HepG2 (cell line): Measurements from ENCODE around the gene CHP1. TPM values are rescaled to one million over a fixed set of nuclear protein-coding genes. Genes with fewer than 3 reads are reported as not detected.
A peak's percentile ranks its signal among the peaks of the same experiment; 100 is the strongest.

ENCODE experiments used
- ATM ChIP-seq: fragments of 450-650 bp; IDR thresholded peaks from 2 replicates; pipeline ENCODE4 v1.7.1; 2017; ENCODE audit warnings: mild to moderate bottlenecking, borderline replicate concordance
- BRD4 ChIP-seq: sonication (generic); formaldehyde crosslinking; IDR thresholded peaks from 2 replicates; pipeline ENCODE4 v1.4.0; 2020; ENCODE audit warnings: missing genetic modification reagents
- CHD4 ChIP-seq: fragments of 200-600 bp; sonication (generic); IDR thresholded peaks from 2 replicates; pipeline ENCODE4 v1.7.0; 2017; ENCODE audit warnings: mild to moderate bottlenecking, low read length, borderline replicate concordance
- NBN ChIP-seq: fragments of 450-650 bp; conservative IDR thresholded peaks from 2 replicates; pipeline ENCODE4 v1.6.1; 2017
- NFE2L2 ChIP-seq: fragments of 150-350 bp; IDR thresholded peaks from 2 replicates; pipeline ENCODE4 v1.6.1; 2014; ENCODE audit warnings: low read length
- ZBTB3 ChIP-seq: sonication (generic); formaldehyde crosslinking; IDR thresholded peaks from 2 replicates; pipeline ENCODE4 v1.4.0; 2020; ENCODE audit warnings: low read depth, mild to moderate bottlenecking, moderate library complexity, missing genetic modification reagents, borderline replicate concordance
- ZBTB7B ChIP-seq: sonication (generic); formaldehyde crosslinking; IDR thresholded peaks from 2 replicates; pipeline ENCODE4 v1.4.0; 2020; ENCODE audit warnings: missing genetic modification reagents
- ZC3H13 ChIP-seq: sonication (generic); formaldehyde crosslinking; IDR thresholded peaks from 2 replicates; pipeline ENCODE4 v1.8.1; 2023; ENCODE audit warnings: mild to moderate bottlenecking, missing genetic modification reagents, moderate library complexity
- ZFP36 ChIP-seq: fragments of 150-350 bp; IDR thresholded peaks from 2 replicates; pipeline ENCODE4 v1.6.1; 2018; ENCODE audit warnings: borderline replicate concordance, low read length, low read depth; ENCODE audit not compliant: partially characterized antibody
- ZNF546 ChIP-seq: sonication (generic); formaldehyde crosslinking; conservative IDR thresholded peaks from 2 replicates; pipeline ENCODE4 v1.8.1; 2023; ENCODE audit warnings: mild to moderate bottlenecking, missing genetic modification reagents
- ZSCAN12 ChIP-seq: sonication (generic); formaldehyde crosslinking; IDR thresholded peaks from 2 replicates; pipeline ENCODE4 v1.9.0; 2021; ENCODE audit warnings: mild to moderate bottlenecking, missing genetic modification reagents
- polyA plus RNA-seq, 8 experiments: library from polyadenylated mRNA; depleted of rRNA in 3 of 8; stranded (reverse) in 7 of 8; unstranded in 1 of 8; fragments of >200 nt; fragmentation: Illumina TruSeq in 4 of 8; extraction: Trizol in 4 of 8; gene quantifications; 2 replicates each; pipeline versions ENCODE4 v1.2.1 to v1.2.3, GENCODE V29; 2011 to 2016; ENCODE audit warnings: low read depth in 4 of 8, missing spikeins in 1 of 8, mixed read lengths in 1 of 8; ENCODE audit not compliant: insufficient read depth in 1 of 8
- total RNA-seq, 5 experiments: library from RNA; depleted of rRNA; stranded (reverse); fragments of >200 nt; fragmentation: Illumina TruSeq; extraction: Trizol; gene quantifications; 2 replicates each; pipeline ENCODE4 v1.2.3, GENCODE V29; 2016; ENCODE audit warnings: low read depth in 1 of 5
- TF ChIP-seq, protein P1 (sequence below): sonication (generic); formaldehyde crosslinking; IDR thresholded peaks from 2 replicates; pipeline ENCODE4 v1.5.1; 2020; ENCODE audit warnings: missing genetic modification reagents, mild to moderate bottlenecking, borderline replicate concordance
- TF ChIP-seq, protein P2 (sequence below), 2 experiments: sonication (generic) in 1 of 2; formaldehyde crosslinking in 1 of 2; IDR thresholded peaks; 2 replicates each; pipeline versions ENCODE4 v1.6.1 to v1.9.0; 2014 to 2022; ENCODE audit warnings: antibody characterized with exemption in 1 of 2, borderline replicate concordance in 1 of 2, inconsistent platforms in 1 of 2, low read depth in 1 of 2, missing genetic modification reagents in 1 of 2
- TF ChIP-seq, protein P3 (sequence below): sonication (generic); formaldehyde crosslinking; conservative IDR thresholded peaks from 2 replicates; pipeline ENCODE4 v1.8.0; 2022; ENCODE audit warnings: mild to moderate bottlenecking, moderate library complexity, missing genetic modification reagents
- TF ChIP-seq, protein P4 (sequence below): sonication (generic); formaldehyde crosslinking; IDR thresholded peaks from 2 replicates; pipeline ENCODE4 v1.8.1; 2023; ENCODE audit warnings: mild to moderate bottlenecking, moderate library complexity, missing genetic modification reagents
- TF ChIP-seq, protein P5 (sequence below): sonication (generic); formaldehyde crosslinking; IDR thresholded peaks from 2 replicates; pipeline ENCODE4 v1.4.0; 2020; ENCODE audit warnings: mild to moderate bottlenecking, low read depth, missing genetic modification reagents

CHP1 gene
- total and polyA plus RNA-seq, 2 of the 13 experiments (the other 11 are each of a cell fraction or from before 2014, with no cell fraction given) = 49.6 to 76.4 TPM

DNA sequence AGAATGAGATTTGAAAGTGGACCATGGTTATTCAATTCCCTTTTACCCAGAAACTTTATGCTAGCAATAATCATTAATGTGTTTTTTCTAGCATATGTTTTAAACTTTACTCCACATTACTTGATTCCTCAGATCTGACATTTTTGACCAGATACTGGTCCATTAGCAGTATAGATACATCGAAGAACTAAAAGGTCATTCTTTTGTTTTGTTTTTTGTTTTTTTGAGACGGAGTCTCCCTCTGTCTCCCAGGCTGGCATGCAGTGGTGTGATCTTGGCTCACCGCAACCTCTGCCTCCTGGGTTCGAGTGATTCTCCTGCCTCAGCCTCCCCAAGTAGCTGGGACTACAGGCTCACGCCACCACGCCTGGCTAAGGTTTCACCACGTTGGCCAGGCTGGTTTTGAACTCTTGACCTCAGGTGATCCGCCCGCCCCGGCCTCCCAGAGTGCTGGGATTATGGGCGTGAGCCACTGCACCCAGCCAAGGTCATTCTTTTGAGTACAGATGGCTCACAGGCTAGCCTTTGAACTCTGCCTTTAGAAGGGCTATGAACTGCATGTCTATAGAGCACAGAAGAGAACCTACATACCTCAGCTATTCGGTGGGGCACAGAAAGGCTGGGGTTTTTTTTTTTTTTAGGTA is 28.6 kb downstream of the CHP1 start (continued):
- TF ChIP-seq ZFP36 (no peak), ZBTB7B (CRISPR knock-in tag) (peak; percentile 64; the same call in 1 of the 2 replicates), ZSCAN12 (CRISPR knock-in tag) (no peak), NFE2L2 (no peak), NBN (no peak), ATM (no peak), ZC3H13 (CRISPR knock-in tag) (no peak), ZBTB3 (peak; percentile 96; the same call in 1 of the 2 replicates), CHD4 (peak; percentile 92; the same call in 1 of the 2 replicates), ZNF546 (CRISPR knock-in tag) (no peak), BRD4 (CRISPR knock-in tag) (0 out of 2 replicates have a peak, but pooled peaks have one; percentile 65)
- TF ChIP-seq, protein P1, sequence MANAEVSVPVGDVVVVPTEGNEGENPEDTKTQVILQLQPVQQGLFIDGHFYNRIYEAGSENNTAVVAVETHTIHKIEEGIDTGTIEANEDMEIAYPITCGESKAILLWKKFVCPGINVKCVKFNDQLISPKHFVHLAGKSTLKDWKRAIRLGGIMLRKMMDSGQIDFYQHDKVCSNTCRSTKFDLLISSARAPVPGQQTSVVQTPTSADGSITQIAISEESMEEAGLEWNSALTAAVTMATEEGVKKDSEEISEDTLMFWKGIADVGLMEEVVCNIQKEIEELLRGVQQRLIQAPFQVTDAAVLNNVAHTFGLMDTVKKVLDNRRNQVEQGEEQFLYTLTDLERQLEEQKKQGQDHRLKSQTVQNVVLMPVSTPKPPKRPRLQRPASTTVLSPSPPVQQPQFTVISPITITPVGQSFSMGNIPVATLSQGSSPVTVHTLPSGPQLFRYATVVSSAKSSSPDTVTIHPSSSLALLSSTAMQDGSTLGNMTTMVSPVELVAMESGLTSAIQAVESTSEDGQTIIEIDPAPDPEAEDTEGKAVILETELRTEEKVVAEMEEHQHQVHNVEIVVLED = no peak
- TF ChIP-seq, protein P2, sequence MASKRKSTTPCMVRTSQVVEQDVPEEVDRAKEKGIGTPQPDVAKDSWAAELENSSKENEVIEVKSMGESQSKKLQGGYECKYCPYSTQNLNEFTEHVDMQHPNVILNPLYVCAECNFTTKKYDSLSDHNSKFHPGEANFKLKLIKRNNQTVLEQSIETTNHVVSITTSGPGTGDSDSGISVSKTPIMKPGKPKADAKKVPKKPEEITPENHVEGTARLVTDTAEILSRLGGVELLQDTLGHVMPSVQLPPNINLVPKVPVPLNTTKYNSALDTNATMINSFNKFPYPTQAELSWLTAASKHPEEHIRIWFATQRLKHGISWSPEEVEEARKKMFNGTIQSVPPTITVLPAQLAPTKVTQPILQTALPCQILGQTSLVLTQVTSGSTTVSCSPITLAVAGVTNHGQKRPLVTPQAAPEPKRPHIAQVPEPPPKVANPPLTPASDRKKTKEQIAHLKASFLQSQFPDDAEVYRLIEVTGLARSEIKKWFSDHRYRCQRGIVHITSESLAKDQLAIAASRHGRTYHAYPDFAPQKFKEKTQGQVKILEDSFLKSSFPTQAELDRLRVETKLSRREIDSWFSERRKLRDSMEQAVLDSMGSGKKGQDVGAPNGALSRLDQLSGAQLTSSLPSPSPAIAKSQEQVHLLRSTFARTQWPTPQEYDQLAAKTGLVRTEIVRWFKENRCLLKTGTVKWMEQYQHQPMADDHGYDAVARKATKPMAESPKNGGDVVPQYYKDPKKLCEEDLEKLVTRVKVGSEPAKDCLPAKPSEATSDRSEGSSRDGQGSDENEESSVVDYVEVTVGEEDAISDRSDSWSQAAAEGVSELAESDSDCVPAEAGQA (IDR thresholded peaks at IDR 0.05; ENCODE audit: low read depth) = 0 out of 2 replicates have a peak, but pooled peaks have one; percentile 21
- TF ChIP-seq, protein P2 (CRISPR knock-in tag; IDR thresholded peaks at IDR 0.05; ENCODE audit: borderline replicate concordance) = no peak
- TF ChIP-seq, protein P3, sequence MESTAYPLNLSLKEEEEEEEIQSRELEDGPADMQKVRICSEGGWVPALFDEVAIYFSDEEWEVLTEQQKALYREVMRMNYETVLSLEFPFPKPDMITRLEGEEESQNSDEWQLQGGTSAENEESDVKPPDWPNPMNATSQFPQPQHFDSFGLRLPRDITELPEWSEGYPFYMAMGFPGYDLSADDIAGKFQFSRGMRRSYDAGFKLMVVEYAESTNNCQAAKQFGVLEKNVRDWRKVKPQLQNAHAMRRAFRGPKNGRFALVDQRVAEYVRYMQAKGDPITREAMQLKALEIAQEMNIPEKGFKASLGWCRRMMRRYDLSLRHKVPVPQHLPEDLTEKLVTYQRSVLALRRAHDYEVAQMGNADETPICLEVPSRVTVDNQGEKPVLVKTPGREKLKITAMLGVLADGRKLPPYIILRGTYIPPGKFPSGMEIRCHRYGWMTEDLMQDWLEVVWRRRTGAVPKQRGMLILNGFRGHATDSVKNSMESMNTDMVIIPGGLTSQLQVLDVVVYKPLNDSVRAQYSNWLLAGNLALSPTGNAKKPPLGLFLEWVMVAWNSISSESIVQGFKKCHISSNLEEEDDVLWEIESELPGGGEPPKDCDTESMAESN (CRISPR knock-in tag) = no peak
- TF ChIP-seq, protein P4, sequence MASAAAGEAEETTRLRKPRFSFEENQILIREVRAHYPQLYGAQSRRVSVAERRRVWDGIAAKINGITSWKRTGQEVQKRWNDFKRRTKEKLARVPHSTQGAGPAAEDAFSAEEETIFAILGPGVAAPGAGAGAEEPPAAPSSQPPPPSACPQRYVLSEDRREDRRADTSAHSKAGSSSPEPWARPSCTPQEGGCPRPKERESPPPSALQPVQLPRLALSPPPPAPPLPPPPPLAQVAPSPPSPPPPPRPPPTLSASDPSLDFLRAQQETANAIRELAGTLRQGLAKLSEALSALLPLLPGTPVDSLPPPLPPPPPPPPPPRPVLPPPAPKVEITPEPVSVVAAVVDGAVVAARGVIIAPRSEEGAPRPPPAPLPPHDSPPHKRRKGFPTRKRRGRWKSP = peak; percentile 68
- TF ChIP-seq, protein P5, sequence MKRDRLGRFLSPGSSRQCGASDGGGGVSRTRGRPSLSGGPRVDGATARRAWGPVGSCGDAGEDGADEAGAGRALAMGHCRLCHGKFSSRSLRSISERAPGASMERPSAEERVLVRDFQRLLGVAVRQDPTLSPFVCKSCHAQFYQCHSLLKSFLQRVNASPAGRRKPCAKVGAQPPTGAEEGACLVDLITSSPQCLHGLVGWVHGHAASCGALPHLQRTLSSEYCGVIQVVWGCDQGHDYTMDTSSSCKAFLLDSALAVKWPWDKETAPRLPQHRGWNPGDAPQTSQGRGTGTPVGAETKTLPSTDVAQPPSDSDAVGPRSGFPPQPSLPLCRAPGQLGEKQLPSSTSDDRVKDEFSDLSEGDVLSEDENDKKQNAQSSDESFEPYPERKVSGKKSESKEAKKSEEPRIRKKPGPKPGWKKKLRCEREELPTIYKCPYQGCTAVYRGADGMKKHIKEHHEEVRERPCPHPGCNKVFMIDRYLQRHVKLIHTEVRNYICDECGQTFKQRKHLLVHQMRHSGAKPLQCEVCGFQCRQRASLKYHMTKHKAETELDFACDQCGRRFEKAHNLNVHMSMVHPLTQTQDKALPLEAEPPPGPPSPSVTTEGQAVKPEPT = 0 out of 2 replicates have a peak, but pooled peaks have one; percentile 26
